CD4-positive, alpha-beta T cell treated with Interleukin-6 for 4 hours (primary cell): Measurements from ENCODE around the gene CAPG.

Experiments
- DNase-seq: peaks from one replicate; pipeline ENCODE4 v3.0.0-alpha.2; 2020; ENCODE audit warnings: mixed read lengths

Gene CAPG

DNA sequence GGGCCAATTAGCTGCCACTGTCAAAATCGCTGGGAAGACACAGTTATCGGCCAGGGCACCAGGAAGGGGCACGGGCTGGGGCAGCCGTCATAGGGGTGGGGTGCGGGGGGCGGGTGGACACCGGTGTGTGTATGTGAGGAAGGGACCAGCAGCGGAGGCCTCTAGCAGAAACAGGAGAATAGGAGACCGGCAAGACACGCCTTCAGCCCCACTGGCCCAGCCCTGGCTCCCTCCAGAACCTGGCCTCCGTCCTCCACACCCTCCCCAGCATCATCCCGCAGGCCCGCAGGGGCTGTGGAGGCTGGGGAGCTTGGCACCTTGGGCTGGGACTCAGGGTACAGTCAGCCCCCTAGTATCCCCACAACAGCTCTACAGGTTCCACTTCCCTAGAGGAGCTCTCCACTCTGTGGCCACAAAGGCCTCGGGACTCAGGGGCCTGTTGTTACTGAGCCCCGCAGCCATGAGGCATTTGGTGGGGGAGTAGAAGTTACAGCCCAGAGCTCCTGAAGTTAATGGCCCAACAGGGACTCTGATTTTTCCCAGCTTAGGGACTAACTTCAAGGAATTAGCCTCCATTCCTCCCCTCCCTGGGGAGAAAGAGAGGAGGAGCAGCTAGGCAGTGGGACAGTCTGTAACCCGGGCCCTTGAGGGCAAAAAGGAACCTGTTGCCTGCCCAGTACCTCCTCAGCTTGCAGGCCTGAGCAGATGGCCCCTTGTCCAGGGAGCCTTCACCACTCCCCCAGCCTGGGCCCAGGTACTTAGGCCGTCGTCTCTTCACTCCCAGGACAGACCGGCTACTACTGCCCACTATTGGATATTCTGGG lies 28.2 kb upstream of the CAPG start:
- DNase-seq: no peak

- peak; percentile 80 for DNase-seq
These were observed 27.5 kb upstream of the CAPG start for GRCh38 chr2:85437488-85438200.

- DNase-seq: no peak
These were observed 26.8 kb upstream of the CAPG start for GRCh38 chr2:85436836-85437487.

DNA sequence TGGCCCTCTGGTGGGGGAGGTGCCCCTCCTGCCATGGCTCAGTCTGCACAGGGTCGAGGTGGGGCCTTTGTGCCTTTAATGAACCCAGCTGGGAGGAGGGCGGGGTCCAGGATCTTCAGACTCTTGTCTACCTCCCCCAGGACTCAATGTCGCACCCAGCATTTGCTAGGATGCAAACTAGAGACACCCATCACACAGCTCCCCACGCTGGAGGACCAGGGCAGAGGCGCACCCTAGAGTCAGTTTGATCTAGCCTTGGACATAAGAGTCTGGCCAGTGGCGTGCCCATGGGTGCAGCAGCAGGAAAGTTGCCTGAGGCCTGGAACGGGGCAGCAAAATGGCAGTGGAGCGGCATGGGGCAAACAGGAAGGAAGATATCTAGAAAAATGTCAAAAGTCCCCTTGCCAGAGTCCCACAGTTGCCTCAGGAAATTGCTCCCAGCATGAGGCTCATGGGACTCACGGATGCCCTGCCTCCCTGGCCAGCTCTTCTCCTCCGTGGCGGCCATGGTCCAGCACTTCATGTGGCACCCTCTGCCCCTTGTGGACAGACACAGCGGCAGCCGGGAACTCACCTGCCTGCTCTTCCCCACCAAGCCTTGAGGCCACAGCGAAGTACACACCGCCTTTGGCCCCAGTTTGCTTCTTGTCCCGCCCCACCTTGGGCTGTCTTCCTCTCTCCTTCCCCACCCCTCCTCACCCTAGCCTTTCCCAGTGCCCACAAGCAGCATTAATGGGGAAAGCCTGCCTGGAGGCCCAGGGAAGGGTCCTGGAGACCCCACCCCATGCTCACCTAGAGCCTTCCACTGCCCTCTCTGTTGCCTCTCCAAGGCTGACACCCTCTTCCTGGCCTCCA lies 26.0 kb upstream of the CAPG start:
- no peak for DNase-seq

DNA sequence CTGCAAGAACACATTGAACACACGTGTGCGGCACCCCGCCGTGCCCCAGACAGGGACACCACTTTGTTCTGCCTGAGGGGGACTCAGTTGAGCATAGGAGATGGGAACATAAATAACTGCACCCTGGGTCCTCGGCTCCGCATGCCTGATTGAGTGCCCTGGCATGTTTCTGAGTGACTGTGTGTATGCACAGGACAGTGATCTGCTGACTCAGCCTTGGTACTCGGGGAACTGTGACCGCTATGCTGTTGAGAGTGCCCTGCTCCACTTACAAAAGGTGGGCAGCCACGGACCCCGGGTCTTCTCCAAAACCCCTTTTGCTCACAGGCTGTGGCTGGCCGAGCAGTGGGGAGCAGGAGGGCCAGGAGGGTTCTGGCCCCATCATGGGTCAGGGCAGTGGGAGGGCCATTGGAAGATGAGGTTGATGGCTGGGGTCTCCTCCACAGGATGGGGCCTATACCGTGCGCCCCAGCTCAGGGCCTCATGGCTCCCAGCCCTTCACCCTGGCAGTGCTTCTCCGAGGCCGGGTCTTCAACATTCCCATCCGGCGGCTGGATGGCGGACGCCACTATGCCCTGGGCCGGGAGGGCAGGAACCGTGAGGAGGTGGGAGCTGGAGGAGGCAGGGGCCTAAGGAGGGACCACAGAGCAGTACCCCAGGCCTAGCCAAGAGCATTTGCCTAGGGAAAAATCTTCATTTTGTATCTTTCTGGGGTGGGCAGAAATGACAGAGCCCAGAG lies 25.2 kb upstream of the CAPG start:
- no peak for DNase-seq

- DNase-seq: no peak
These were observed 24.5 kb upstream of the CAPG start for GRCh38 chr2:85434696-85435095.

GRCh38 chr2:85433511-85434089 lies 23.4 kb upstream of the CAPG start:
- DNase-seq: no peak

DNA sequence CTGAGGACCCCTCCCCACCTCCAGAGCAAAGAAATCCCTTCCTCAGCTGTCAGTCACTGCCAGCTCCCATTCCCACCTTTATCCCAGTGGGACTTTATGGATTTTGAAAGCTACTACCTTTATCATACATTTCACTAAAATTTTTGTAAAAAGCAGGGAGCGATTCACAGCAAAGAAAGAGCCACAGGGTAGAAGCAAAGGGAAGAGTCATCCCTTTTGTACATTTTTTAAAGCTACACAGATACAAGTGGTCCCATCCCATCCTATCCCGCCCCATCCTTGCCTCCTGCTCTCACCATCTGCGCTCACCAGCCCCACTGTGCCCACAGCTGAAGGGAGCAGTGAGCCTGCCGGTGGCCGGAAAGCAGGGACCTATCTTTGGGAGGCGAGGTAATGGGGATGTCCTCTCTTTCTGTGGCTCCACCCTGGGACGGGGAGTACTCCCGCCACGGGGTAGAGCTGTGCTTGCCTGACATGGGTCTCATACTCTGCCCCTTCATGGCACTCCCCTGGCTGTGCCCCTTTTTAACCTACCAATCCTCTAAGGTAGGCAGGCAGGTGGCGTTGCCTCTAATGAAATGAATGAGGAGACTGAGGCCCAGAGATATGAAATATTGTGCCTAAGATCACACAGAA lies 21.5 kb upstream of the CAPG start:
- DNase-seq: no peak

DNA sequence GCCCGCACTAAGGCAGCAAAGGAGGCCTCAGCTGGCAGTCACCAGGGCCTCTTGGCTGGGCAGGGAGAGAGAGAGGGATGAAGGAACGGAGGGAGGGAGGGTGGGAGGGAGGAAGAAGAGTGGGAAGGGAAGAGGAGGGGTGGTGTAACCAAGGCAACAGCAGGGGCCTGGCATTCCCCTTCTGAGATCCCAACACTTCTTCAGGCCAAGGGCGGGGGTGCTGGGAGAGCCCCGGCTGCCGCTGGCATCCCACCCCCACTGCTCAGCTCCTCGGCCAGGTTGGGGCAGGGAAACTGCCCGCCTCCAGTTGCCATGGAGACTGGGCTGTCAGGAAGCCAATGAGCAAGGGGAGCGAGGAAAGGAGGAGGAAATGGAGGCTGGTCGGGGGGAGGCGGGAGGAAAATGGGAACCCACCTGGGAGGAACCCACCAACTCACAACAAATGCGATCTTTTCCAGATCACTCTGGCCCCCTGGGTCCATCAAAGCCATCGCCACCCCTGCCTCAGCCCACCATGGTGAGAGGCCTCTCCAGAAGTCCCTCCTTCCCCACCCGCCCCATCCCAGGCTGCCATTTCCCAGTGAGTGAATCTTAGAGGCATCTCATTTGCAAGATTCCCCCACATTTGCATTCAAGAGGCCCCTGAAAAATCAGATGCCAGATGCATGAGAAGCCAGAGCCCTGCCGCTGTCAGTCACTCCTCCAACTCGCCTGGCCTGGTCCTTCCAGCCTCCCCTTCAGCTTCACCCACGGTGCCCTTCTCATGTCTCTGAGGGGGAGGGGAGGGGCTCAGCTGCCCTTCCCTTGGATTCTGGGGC lies 20.8 kb upstream of the CAPG start:
- DNase-seq: no peak

GRCh38 chr2:85429924-85430289 lies 19.7 kb upstream of the CAPG start:
- DNase-seq: no peak

- DNase-seq: no peak
These were observed 19.2 kb upstream of the CAPG start for GRCh38 chr2:85429213-85429923.

DNA sequence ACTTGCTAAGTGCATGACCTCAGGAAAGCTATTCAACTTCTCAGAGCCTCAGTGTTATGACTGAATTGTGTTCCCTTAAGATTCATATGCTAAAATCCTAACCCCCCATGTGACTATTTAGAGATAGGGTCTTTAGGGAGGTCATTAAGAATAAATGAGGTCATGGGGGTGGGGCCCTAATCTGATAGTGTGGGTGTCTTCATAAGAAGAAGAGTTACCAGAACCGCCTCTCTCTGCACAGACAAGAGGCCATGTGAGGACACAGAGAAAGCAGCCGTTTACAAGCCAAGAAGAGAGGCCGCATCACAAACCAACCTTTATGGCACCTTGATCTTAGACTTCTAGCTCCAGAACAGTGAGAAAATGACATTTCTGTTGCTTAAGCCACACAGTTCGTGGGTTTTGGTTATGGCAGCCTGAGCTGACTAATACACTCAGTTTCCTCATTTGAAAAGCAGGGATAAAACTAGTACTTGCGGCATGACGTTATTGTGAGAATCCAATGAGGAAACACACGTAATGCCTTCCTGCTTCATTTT lies 18.2 kb upstream of the CAPG start:
- DNase-seq: no peak

- no peak for DNase-seq
These were observed 17.2 kb upstream of the CAPG start for GRCh38 chr2:85427300-85427835.

DNA sequence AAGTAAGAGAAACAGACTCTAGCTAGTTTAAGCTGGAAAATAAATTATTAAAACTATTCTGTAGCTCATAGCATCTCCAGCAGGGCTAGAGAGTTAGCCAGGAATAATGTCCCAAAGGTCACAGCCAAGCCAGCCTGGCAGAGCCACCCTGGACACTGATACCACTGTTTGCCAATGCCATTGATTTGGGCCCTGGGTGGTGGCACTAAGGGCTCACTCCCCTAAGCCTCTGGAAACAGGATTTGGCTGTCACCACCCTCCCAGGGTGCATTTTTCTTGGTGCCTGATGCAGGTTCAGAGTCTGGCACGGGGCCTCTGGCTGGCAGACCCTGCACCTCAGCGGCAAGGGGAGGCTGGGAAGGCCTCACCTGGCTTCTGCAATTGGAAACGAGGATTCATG lies 15.4 kb upstream of the CAPG start:
- no peak for DNase-seq

- DNase-seq: no peak
These were observed 13.4 kb upstream of the CAPG start for GRCh38 chr2:85423525-85423924.

DNA sequence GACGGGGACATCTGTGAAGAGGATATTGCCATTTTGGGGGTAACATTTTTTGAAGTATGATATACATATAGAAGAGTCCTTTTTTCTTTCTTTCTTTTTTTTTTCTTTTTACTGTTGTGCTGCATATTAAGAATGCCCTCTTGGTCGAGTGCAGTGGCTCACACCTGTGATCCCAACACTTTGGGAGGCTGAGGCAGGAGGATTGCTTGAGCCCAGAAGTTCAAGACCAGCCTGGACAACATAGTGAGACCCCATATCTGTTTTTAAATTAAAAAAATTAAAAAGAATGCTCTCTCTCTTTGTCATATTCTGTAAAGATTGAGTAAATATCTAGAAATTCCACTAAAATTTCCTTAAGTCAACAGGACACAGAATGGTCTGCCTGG lies 11.9 kb upstream of the CAPG start:
- DNase-seq: no peak

- no peak for DNase-seq
These were observed 11.3 kb upstream of the CAPG start for GRCh38 chr2:85421260-85422071.

DNA sequence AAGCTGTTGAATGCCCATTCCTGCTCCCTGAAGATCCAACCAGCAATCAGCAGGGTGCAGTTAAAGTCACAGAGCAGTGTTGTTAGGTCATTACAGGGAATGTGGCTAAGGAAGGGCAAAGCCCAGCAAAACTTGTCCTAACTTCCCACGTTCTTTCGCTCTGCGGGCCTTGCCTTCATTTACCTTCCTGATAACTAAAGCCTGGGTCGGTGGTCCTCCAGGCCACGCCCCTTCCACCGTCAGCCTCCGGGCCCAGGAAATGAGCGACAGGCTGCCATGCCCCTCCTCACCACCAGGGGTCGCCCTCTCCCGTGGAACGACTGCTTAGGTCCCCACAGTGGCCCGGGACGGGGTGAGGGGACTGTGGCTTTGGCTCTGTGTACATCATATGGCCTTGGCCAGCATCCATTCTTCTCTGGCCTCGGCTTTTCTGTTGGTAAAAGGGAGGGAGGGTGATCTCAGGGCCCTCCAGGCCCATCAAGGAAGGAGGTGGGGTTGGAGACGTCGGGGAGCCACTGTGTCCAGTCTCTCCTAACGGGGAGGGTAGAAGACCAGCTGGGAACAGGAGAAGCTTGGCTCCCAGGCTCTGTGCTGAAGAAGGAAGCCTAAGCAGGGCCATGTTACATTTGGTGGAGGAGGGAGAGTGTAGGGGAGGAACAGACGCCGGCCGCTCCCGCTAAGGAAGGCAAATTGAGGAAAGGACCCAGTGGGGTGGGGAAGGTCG lies 10.5 kb upstream of the CAPG start:
- peak; percentile 90 for DNase-seq
